Measurements from ENCODE around the gene KIAA1328. TPM values are rescaled to one million over a fixed set of nuclear protein-coding genes. Genes with fewer than 3 reads are reported as not detected.

KIAA1328 gene
- total RNA-seq, 4 donors from 2014 or later = 23.4 to 53.3 (median 26.8) TPM

DNA sequence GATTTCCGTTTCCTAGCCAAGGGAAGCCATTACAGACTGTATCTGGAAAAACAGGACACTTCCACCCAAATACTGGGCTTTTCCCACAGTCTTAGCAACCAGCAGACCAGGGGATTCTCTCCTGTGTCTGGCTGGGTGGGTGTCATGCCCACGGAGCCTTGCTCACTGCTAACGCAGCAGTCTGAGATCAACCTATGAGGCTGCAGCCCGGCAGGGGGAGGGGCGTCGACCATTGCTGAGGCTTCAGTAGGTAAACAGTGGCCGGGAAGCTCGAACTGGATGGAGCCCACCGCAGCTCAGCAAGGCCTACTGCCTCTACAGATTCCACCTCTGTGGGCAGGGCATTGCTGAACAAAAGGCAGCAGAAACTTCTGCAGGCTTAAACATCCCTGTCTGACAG is 131.1 kb downstream of the KIAA1328 start:
- Histone ChIP-seq H3K27me3 (no peaks in the 10 kb centered on the region), H3K9me3 (no peaks in the 10 kb centered on the region), H3K36me3 (peaks cover 0 to 63% (median 0%) of the 10 kb centered on the region in 3 donors), H3K4me1 (no peaks in the 10 kb centered on the region), H3K4me3 (no peak overlapping the region), H3K27ac (no peak overlapping the region)
- WGBS, 2 donors = 91 to 100% methylated on average over 9 of the region's 9 CpGs
- DNase-seq (ENCODE audit: low spot score in 2 of 2) = no peak
- TF ChIP-seq POLR2A (IDR thresholded peaks at IDR 0.05) (no peak), EP300 (IDR thresholded peaks at IDR 0.05) (no peak)
- TF ChIP-seq, protein P1, sequence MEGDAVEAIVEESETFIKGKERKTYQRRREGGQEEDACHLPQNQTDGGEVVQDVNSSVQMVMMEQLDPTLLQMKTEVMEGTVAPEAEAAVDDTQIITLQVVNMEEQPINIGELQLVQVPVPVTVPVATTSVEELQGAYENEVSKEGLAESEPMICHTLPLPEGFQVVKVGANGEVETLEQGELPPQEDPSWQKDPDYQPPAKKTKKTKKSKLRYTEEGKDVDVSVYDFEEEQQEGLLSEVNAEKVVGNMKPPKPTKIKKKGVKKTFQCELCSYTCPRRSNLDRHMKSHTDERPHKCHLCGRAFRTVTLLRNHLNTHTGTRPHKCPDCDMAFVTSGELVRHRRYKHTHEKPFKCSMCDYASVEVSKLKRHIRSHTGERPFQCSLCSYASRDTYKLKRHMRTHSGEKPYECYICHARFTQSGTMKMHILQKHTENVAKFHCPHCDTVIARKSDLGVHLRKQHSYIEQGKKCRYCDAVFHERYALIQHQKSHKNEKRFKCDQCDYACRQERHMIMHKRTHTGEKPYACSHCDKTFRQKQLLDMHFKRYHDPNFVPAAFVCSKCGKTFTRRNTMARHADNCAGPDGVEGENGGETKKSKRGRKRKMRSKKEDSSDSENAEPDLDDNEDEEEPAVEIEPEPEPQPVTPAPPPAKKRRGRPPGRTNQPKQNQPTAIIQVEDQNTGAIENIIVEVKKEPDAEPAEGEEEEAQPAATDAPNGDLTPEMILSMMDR (IDR thresholded peaks at IDR 0.05) = no peak

DNA sequence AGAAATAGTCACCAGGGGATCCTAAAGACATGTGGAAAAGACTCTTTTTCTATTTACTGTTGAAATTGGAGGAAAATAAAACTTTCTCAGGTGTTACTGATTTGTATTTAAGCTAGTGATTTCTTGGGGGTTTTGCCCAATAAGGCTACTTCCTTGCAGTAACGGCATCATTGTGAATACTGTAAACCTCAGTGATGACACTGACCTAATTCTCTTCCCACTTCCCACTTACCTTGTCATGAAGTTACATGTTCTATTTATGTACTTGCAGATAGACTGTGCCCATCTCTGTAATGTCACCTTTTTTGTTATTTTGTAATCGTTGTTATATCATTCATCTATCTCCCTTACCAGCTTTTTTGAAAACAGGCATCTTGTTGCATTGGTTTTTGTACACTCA is 134.5 kb downstream of the KIAA1328 start:
- Histone ChIP-seq H3K9me3 (peaks cover 0 to 12% (median 0%) of the 10 kb centered on the region in 4 donors), H3K36me3 (peaks cover 0 to 45% (median 0%) of the 10 kb centered on the region in 3 donors), H3K27ac (no peak overlapping the region), H3K27me3 (no peaks in the 10 kb centered on the region), H3K4me3 (no peak overlapping the region), H3K4me1 (no peaks in the 10 kb centered on the region)
- WGBS, 2 donors = 86 to 90% methylated on average over 2 of the region's 2 CpGs
- DNase-seq (ENCODE audit: low spot score in 2 of 2) = no peak
- TF ChIP-seq, protein P1 (IDR thresholded peaks at IDR 0.05) = no peak
- TF ChIP-seq EP300 (IDR thresholded peaks at IDR 0.05) = no peak
- no peak for TF ChIP-seq POLR2A (IDR thresholded peaks at IDR 0.05)

DNA sequence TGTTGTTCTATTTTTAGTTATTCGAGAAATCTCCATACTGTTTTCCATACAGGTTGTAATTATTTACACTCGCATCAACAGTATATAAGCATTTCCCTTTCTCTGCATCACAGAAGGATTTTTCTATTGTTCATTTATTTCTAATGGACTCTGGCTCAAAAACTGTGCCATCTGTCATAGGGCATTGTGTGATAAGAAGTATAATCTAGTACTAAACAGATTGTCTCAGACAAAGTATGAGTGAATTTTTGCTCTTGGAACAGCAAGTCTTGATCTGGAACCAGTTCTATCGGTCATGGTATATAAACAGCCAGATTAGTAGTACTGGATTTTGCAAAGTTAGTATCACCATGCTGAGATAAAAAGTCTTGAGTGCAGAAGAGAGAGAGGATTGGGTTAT is 145.8 kb downstream of the KIAA1328 start:
- no peak for DNase-seq (ENCODE audit: low spot score in 2 of 2)
- H3K36me3 ChIP-seq = peaks cover 0 to 34% (median 0%) of the 10 kb centered on the region in 3 donors
- H3K9me3 ChIP-seq = peaks cover 0 to 23% (median 8%) of the 10 kb centered on the region in 4 donors
- H3K27me3 ChIP-seq = no peaks in the 10 kb centered on the region
- WGBS, 2 donors = 96 to 99% methylated on average over 3 of the region's 3 CpGs
- H3K27ac ChIP-seq = no peak overlapping the region
- H3K4me1 ChIP-seq = no peaks in the 10 kb centered on the region
- H3K4me3 ChIP-seq = no peak overlapping the region
- no peak for TF ChIP-seq POLR2A (IDR thresholded peaks at IDR 0.05)
- TF ChIP-seq, protein P1 (IDR thresholded peaks at IDR 0.05) = no peak
- no peak for TF ChIP-seq EP300 (IDR thresholded peaks at IDR 0.05)

DNA sequence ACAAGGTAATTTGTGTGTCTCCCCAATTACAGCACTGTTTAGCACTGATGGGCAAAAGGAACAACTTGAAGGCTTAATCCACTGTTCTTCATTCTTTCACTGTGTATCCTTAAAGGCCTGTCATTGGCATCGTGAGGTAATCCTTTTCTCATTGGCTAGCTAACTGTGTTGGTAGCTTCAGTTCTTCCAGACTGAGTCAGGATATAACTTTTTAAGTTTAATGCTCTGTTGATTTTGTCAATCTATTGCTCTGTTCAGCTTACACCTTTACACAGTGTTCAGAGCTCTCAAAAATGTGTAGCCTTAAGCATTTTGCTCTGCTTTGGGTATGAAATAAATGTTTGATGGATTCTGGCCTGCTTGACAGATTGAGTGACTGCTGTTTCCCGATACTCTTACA is 148.2 kb downstream of the KIAA1328 start:
- peaks cover 0 to 6% (median 3%) of the 10 kb centered on the region in 4 donors for H3K9me3 ChIP-seq
- TF ChIP-seq POLR2A (IDR thresholded peaks at IDR 0.05) = no peak
- TF ChIP-seq, protein P1 (IDR thresholded peaks at IDR 0.05) = no peak
- no peak for TF ChIP-seq EP300 (IDR thresholded peaks at IDR 0.05)
- no peaks in the 10 kb centered on the region for H3K27me3 ChIP-seq
- no peak overlapping the region for H3K4me3 ChIP-seq
- peaks cover 0 to 46% (median 0%) of the 10 kb centered on the region in 3 donors for H3K36me3 ChIP-seq
- no peak for DNase-seq (ENCODE audit: low spot score in 2 of 2)
- no peaks in the 10 kb centered on the region for H3K4me1 ChIP-seq
- no peak overlapping the region for H3K27ac ChIP-seq
- 87 to 91% methylated on average over 2 of the region's 2 CpGs for WGBS, 2 donors

DNA sequence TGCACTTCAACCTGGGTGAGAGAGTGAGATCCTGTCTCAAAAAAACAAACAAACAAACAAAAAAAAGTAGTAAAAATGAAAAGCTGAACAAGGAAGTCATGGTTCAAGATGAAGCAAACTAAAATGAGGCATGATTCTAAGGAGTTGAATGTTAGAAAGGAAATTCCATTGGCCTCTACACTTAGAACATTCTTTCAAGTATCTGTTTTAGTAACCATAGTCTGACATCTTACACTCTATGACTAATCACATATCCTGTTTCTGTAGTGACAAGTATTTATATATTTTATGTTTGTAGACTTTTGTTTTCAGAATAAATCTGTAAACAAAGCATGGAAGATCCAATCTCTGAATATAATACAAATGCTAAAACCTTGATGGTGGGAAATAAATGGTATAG is 164.1 kb downstream of the KIAA1328 start:
- no peaks in the 10 kb centered on the region for H3K4me1 ChIP-seq
- TF ChIP-seq EP300 (IDR thresholded peaks at IDR 0.05) = no peak
- TF ChIP-seq POLR2A (IDR thresholded peaks at IDR 0.05) = no peak
- TF ChIP-seq, protein P1 (IDR thresholded peaks at IDR 0.05) = no peak
- H3K4me3 ChIP-seq = no peak overlapping the region
- H3K27ac ChIP-seq = no peak overlapping the region
- no peak for DNase-seq (ENCODE audit: low spot score in 2 of 2)
- peaks cover 0 to 56% (median 0%) of the 10 kb centered on the region in 3 donors for H3K36me3 ChIP-seq
- H3K27me3 ChIP-seq = no peaks in the 10 kb centered on the region
- H3K9me3 ChIP-seq = peaks cover 0 to 6% (median 0%) of the 10 kb centered on the region in 4 donors

Data from tibial nerve (tissue), 4 donors.